K562 (cell line): ENCODE data around the gene IFT172. TPM values are rescaled to one million over a fixed set of nuclear protein-coding genes. Genes with fewer than 3 reads are reported as not detected.
A peak's percentile ranks its signal among the peaks of the same experiment; 100 is the strongest.

Source experiments
- BMI1 ChIP-seq: fragments of 150-350 bp; IDR thresholded peaks from 2 replicates; pipeline ENCODE4 v1.6.1; 2014; ENCODE audit warnings: low read length
- CBFA2T3 ChIP-seq: fragments of 450-650 bp; IDR thresholded peaks from 2 replicates; pipeline ENCODE4 v1.6.1; 2017
- CHD2 ChIP-seq: IDR thresholded peaks from 2 replicates; pipeline ENCODE4 v1.6.1; 2011; ENCODE audit warnings: low read depth, low read length
- CREBBP ChIP-seq: IDR thresholded peaks from one replicate; pipeline ENCODE4 v1.6.1; 2012; ENCODE audit warnings: low read depth, mild to moderate bottlenecking, control low read depth, inconsistent platforms, low read length
- DACH1 ChIP-seq: fragments of 450-650 bp; IDR thresholded peaks from 2 replicates; pipeline ENCODE4 v1.6.1; 2018; ENCODE audit not compliant: partially characterized antibody
- DNMT1 ChIP-seq: fragments of 450-650 bp; IDR thresholded peaks from 2 replicates; pipeline ENCODE4 v1.6.1; 2016; ENCODE audit warnings: antibody characterized with exemption, mild to moderate bottlenecking
- ELF2 ChIP-seq: fragments of 250-450 bp; sonication (Bioruptor Pico); IDR thresholded peaks from 2 replicates; pipeline ENCODE4 v1.5.0; 2021; ENCODE audit warnings: mild to moderate bottlenecking
- ETV5 ChIP-seq: sonication (generic); formaldehyde crosslinking; IDR thresholded peaks from 2 replicates; pipeline ENCODE4 v1.4.0; 2020; ENCODE audit warnings: low read depth, mild to moderate bottlenecking, missing genetic modification reagents
- HBP1 ChIP-seq: fragments of 450-650 bp; formaldehyde crosslinking; IDR thresholded peaks from 2 replicates; pipeline ENCODE4 v1.4.0; 2022; ENCODE audit warnings: missing genetic modification characterization
- MTA2 ChIP-seq: fragments of 450-650 bp; IDR thresholded peaks from 2 replicates; pipeline ENCODE4 v1.6.1; 2016; ENCODE audit warnings: low read depth
- MTA3 ChIP-seq: fragments of 450-650 bp; formaldehyde crosslinking; IDR thresholded peaks from 2 replicates; pipeline ENCODE4 v1.6.1; 2017; ENCODE audit warnings: mild to moderate bottlenecking, borderline replicate concordance
- MYNN ChIP-seq, 2 experiments: sonication (generic); formaldehyde crosslinking in 1 of 2; IDR thresholded peaks; 2 replicates each; pipeline versions ENCODE4 v1.5.0 to v1.6.1; 2016 to 2020; ENCODE audit warnings: antibody characterized with exemption in 1 of 2, missing genetic modification reagents in 1 of 2
- NBN ChIP-seq: fragments of 450-650 bp; IDR thresholded peaks from 2 replicates; pipeline ENCODE4 v1.6.1; 2016; ENCODE audit warnings: low read depth, mild to moderate bottlenecking
- PATZ1 ChIP-seq: fragments of 250-450 bp; sonication (Bioruptor Pico); IDR thresholded peaks from 2 replicates; pipeline ENCODE4 v1.5.0; 2020; ENCODE audit warnings: mild to moderate bottlenecking, borderline replicate concordance
- PKNOX1 ChIP-seq: fragments of 450-650 bp; IDR thresholded peaks from 2 replicates; pipeline ENCODE4 v1.6.1; 2016
- POU5F1 ChIP-seq: fragments of 150-350 bp; IDR thresholded peaks from 2 replicates; pipeline ENCODE4 v1.6.1; 2014; ENCODE audit warnings: borderline replicate concordance, low read length, low read depth, mild to moderate bottlenecking; ENCODE audit not compliant: partially characterized antibody
- RBFOX2 ChIP-seq: fragments of 200-400 bp; formaldehyde crosslinking; IDR thresholded peaks from 2 replicates; pipeline ENCODE4 v1.6.1; 2017; ENCODE audit warnings: low read depth, mild to moderate bottlenecking, low read length, moderate library complexity
- SMAD3 ChIP-seq: fragments of 450-650 bp; formaldehyde crosslinking; conservative IDR thresholded peaks from 2 replicates; pipeline ENCODE4 v1.4.0; 2020; ENCODE audit warnings: mild to moderate bottlenecking
- SMARCB1 ChIP-seq: IDR thresholded peaks from 2 replicates; pipeline ENCODE4 v1.6.1; 2011; ENCODE audit warnings: improper control_type of control experiment, low read depth; ENCODE audit not compliant: insufficient read length
- SOX6 ChIP-seq: fragments of 450-650 bp; IDR thresholded peaks from 2 replicates; pipeline ENCODE4 v1.6.1; 2014; ENCODE audit warnings: mild to moderate bottlenecking
- TEAD1 ChIP-seq, 2 experiments: fragments of 450-650 bp in 1 of 2; sonication (generic) in 1 of 2; formaldehyde crosslinking; IDR thresholded peaks; 2 replicates each; pipeline versions ENCODE4 v1.4.0 to v1.8.0; 2020 to 2022; ENCODE audit warnings: mild to moderate bottlenecking in 2 of 2, missing genetic modification reagents in 1 of 2
- ZBTB43 ChIP-seq: sonication (generic); formaldehyde crosslinking; IDR thresholded peaks from 2 replicates; pipeline ENCODE4 v1.8.0; 2023; ENCODE audit warnings: mild to moderate bottlenecking, missing genetic modification reagents
- ZNF436 ChIP-seq: fragments of 250-450, 450-650 bp; sonication (Bioruptor Pico); formaldehyde crosslinking; IDR thresholded peaks from 2 replicates; pipeline ENCODE4 v1.7.0; 2020; ENCODE audit warnings: mild to moderate bottlenecking
- ZNF589 ChIP-seq: fragments of 200-800 bp; sonication (Bioruptor generic); IDR thresholded peaks from 2 replicates; pipeline ENCODE4 v1.6.1; 2016; ENCODE audit warnings: low read depth, missing genetic modification characterization, missing compliant biosample characterization
- ZNF717 ChIP-seq: fragments of 250-450 bp; sonication (Bioruptor Pico); IDR thresholded peaks from 2 replicates; pipeline ENCODE4 v1.5.0; 2021
- polyA plus RNA-seq, 8 experiments: library from polyadenylated mRNA; depleted of rRNA in 4 of 8; stranded (reverse) in 5 of 8; unstranded in 3 of 8; fragments of >200 nt; fragmentation: Nextera tagmentation in 2 of 8; fragmentation: Illumina TruSeq in 1 of 8; extraction: Ambion mirVana in 2 of 8; extraction: Trizol in 1 of 8; gene quantifications; 2 replicates each; pipeline versions ENCODE4 v1.2.1 to v1.2.3, GENCODE V29; 2011 to 2014; ENCODE audit warnings: inconsistent platforms in 1 of 8, missing spikeins in 1 of 8
- total RNA-seq, 7 experiments: library from RNA; depleted of rRNA in 6 of 7; stranded (reverse); fragments of >200 nt in 6 of 7; fragmentation: Illumina TruSeq in 2 of 7; extraction: Trizol in 2 of 7; gene quantifications; 2 replicates each; pipeline versions ENCODE4 v1.2.1 to v1.2.3, GENCODE V29; 2011 to 2021; ENCODE audit warnings: low replicate concordance in 1 of 7

Gene IFT172
- total and polyA plus RNA-seq, 9 of the 15 experiments (the other 6 are each of a cell fraction or from before 2014, with no cell fraction given): 5.6 to 19.1 (median 13.5) TPM

- TF ChIP-seq RBFOX2 (no peak), SOX6 (0 out of 2 replicates have a peak, but pooled peaks have one; percentile 15), NBN (no peak), DACH1 (no peak), ELF2 (no peak), PKNOX1 (peak; percentile 93), CHD2 (0 out of 2 replicates have a peak, but pooled peaks have one; percentile 23), CBFA2T3 (peak; percentile 95), MTA3 (peak; percentile 28; the same call in 1 of the 2 replicates), ZNF436 (CRISPR knock-in tag) (no peak), CREBBP (no peak), MYNN (IDR thresholded peaks at IDR 0.05) (peak; percentile 52; the same call in 1 of the 2 replicates), MYNN (CRISPR knock-in tag; IDR thresholded peaks at IDR 0.05) (no peak), TEAD1 (CRISPR knock-in tag; IDR thresholded peaks at IDR 0.05) (peak in 1 of 2 experiments; percentile 55; a peak in 1 of 4 replicates), SMARCB1 (no peak), DNMT1 (no peak), BMI1 (no peak), ETV5 (CRISPR knock-in tag) (no peak), HBP1 (CRISPR knock-in tag) (peak; percentile 40; the same call in 1 of the 2 replicates), ZNF589 (CRISPR knock-in tag) (no peak), ZNF717 (CRISPR knock-in tag) (no peak), MTA2 (peak; percentile 71), ZBTB43 (no peak), PATZ1 (CRISPR knock-in tag) (no peak), POU5F1 (no peak), SMAD3 (no peak)
Observed at GRCh38 chr2:27441226-27441926, 48.2 kb downstream of the IFT172 start (continued).
